GM12874 (cell line): ENCODE data around the gene UAP1.

Experiments
- CTCF ChIP-seq: IDR thresholded peaks from 2 replicates; pipeline ENCODE4 v1.5.1; 2011; ENCODE audit warnings: low read depth, mild to moderate bottlenecking, control low read depth, low read length, moderate library complexity; ENCODE audit not compliant: insufficient read depth

Gene UAP1

GRCh38 chr1:162580308-162580707 is 18.8 kb downstream of the UAP1 start:
- TF ChIP-seq CTCF = no peak

GRCh38 chr1:162587347-162587746 is 25.8 kb downstream of the UAP1 start:
- no peak for TF ChIP-seq CTCF

GRCh38 chr1:162587761-162588260 is 26.3 kb downstream of the UAP1 start:
- TF ChIP-seq CTCF = no peak

GRCh38 chr1:162590101-162590500 is 28.6 kb downstream of the UAP1 start:
- TF ChIP-seq CTCF = no peak

GRCh38 chr1:162590686-162591085 is 29.2 kb downstream of the UAP1 start:
- no peak for TF ChIP-seq CTCF

- no peak for TF ChIP-seq CTCF
These were observed 35.1 kb downstream of the UAP1 start for GRCh38 chr1:162596514-162597170.

- TF ChIP-seq CTCF = no peak
These were observed 37.9 kb downstream of the UAP1 start for GRCh38 chr1:162599451-162599850.
